Activated CD8-positive, alpha-beta T cell treated with anti-CD3 and anti-CD28 coated beads, Interleukin-2, amount 10 ng/mL, durations not matched to agents 7 days and 5 days (primary cell): ENCODE results near the gene LTBP2. TPM values are rescaled to one million over a fixed set of nuclear protein-coding genes. Genes with fewer than 3 reads are reported as not detected.

Experiments used
- ATAC-seq: fragments of 150-1000 bp; cut with Tn5 transposase; one replicate; pipeline ENCODE4 v1.10.0; 2021; ENCODE audit warnings: moderate library complexity
- CTCF ChIA-PET: fragments of 350-600 bp; sonication (Branson Sonifier 250); formaldehyde crosslinking; loops from one replicate; lab custom pipeline; 2021; ENCODE audit warnings: antibody characterized with exemption; lab: Charles Lee
- POLR2A ChIA-PET: fragments of 350-600 bp; sonication (Branson Sonifier 250); formaldehyde crosslinking; loops from one replicate; lab custom pipeline; 2021; ENCODE audit warnings: antibody characterized with exemption; lab: Charles Lee
- DNase-seq: peaks from one replicate; pipeline ENCODE4 v3.0.0-alpha.2; 2020
- H3K27ac Mint-ChIP-seq: one replicate; pipeline ENCODE4 v1.8.0; 2021; ENCODE audit warnings: mild to moderate bottlenecking, mixed read lengths
- H3K27me3 Mint-ChIP-seq: one replicate; pipeline ENCODE4 v1.8.0; 2021; ENCODE audit warnings: low read depth, mixed read lengths
- H3K36me3 Mint-ChIP-seq: one replicate; pipeline ENCODE4 v1.8.0; 2021; ENCODE audit warnings: low read depth, mixed read lengths
- H3K4me1 Mint-ChIP-seq: one replicate; pipeline ENCODE4 v1.8.0; 2021; ENCODE audit warnings: low read depth, mixed read lengths
- H3K4me3 Mint-ChIP-seq: one replicate; pipeline ENCODE4 v1.8.0; 2021; ENCODE audit warnings: mild to moderate bottlenecking, mixed read lengths
- H3K9me3 Mint-ChIP-seq: one replicate; pipeline ENCODE4 v1.8.0; 2022; ENCODE audit warnings: mixed read lengths; ENCODE audit not compliant: insufficient read depth
- total RNA-seq, 2 experiments: library from RNA; stranded (reverse); gene quantifications; one replicate each; pipeline ENCODE4 v1.2.3, GENCODE V29; 2021

LTBP2 gene
- total RNA-seq, 2 experiments from 2014 or later, result 0.05 to 0.29 TPM

GRCh38 chr14:74500417-74501134 lies 111.5 kb downstream of the LTBP2 start:
- ChIA-PET CTCF (interaction anchor here (1.4 kb wide), 1 partner anchor 14 kb away, joined by 5 read pairs; no protein-coding TSS in a partner anchor), POLR2A (no interaction called here)
- Mint-ChIP-seq H3K27me3 (no peaks in the 10 kb centered on the region), H3K9me3 (no peaks in the 10 kb centered on the region), H3K4me3 (no peak overlapping the region), H3K36me3 (peaks cover 3% of the 10 kb centered on the region), H3K4me1 (peaks cover 10% of the 10 kb centered on the region), H3K27ac (no peak overlapping the region)
- DNase-seq (no peak), ATAC-seq (no peak)

DNA sequence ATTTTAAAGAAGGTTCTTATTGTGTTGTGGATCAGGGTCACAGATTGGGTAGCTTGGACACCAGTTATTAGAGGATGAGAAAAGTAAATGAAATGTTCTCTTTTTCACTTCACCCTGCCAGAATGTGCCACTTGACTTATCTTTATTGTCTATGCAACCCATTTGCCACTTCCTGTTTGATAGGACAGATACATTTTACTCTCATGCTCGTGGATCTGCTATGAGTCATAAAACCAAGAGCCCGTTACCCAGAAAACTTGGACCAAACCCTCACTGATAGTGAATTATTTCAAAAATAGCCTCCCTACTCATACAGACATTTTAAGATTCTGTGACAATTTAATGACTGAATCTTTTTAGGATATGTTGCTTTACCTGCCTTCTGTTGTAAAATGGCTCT lies 116.7 kb downstream of the LTBP2 start:
- no peak overlapping the region for H3K4me3 Mint-ChIP-seq
- H3K27ac Mint-ChIP-seq, result peak overlapping the region; percentile 68
- CTCF ChIA-PET, result interaction anchor here (1.2 kb wide), 1 partner anchor 10 kb away, joined by 3 read pairs; no protein-coding TSS in a partner anchor
- POLR2A ChIA-PET, result no interaction called here
- H3K9me3 Mint-ChIP-seq, result no peaks in the 10 kb centered on the region
- peaks cover 12% of the 10 kb centered on the region for H3K36me3 Mint-ChIP-seq
- no peaks in the 10 kb centered on the region for H3K27me3 Mint-ChIP-seq
- DNase-seq (no peak), ATAC-seq (no peak)
- peaks cover 21% of the 10 kb centered on the region for H3K4me1 Mint-ChIP-seq

- H3K36me3 Mint-ChIP-seq, result peaks cover 12% of the 10 kb centered on the region
- no peak within 1 kb of the TSS for H3K4me3 Mint-ChIP-seq
- ATAC-seq (peak; percentile 96), DNase-seq (peak; percentile 100)
- no peaks in the 10 kb centered on the region for H3K27me3 Mint-ChIP-seq
- ChIA-PET POLR2A (no interaction called here), CTCF (interaction anchor here (0.6 to 2.7 kb wide), 10 partner anchors 8 to 242 kb away, joined by 3 to 7 read pairs (median 4); partner anchors contain the start of gene ABCD4)
- H3K4me1 Mint-ChIP-seq, result peaks cover 30% of the 10 kb centered on the region
- no peaks in the 10 kb centered on the region for H3K9me3 Mint-ChIP-seq
- peak within 1 kb of the TSS; percentile 90 for H3K27ac Mint-ChIP-seq
Observed at GRCh38 chr14:74493343-74494261, 118.4 kb downstream of the LTBP2 start, which contains the start of gene ISCA2. TSS of gene ISCA2 (plus strand) at chr14:74493765. CDS start at chr14:74493775, 10 bp downstream.

DNA sequence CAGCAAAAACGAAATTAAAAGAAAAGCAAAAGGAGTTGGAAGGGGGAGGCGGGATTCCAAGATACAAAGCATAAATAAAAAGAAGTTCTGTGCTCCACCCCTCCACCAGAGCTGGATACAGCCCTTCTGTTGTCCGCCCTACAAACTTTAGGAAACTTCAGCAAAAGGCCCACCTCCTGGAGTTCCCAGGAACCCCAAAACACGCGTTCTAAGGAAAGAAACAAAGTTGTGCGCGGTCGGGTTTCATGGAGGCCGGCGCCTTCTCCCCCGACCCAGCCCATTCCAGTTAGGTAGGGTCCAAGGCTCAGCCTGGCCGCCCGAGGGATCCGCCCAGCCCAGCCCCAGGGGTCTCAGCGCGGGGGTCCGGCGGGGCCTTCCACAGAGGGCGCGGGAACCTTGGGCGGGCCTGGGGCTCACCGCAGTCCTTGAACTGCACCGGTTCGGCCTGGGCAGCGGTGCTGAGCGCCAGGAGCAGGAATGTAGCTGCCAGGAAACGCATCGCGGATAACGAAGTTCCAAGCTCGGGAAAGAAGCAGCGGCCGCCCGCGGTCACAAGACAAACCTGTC lies 119.2 kb downstream of the LTBP2 start, which contains the start of gene NPC2:
Gene NPC2, minus strand, starts transcription at position 530 of the 567 bp plus-strand sequence. Its CDS starts 31 bp downstream, at position 499.
- peak within 1 kb of the TSS; percentile 90 for H3K27ac Mint-ChIP-seq
- CTCF ChIA-PET, result interaction anchor here (0.6 to 2.7 kb wide), 9 partner anchors 10 to 241 kb away, joined by 3 to 7 read pairs (median 4); partner anchors contain the start of gene ABCD4
- POLR2A ChIA-PET, result no interaction called here
- no peaks in the 10 kb centered on the region for H3K27me3 Mint-ChIP-seq
- DNase-seq (peak; percentile 26), ATAC-seq (no peak)
- peaks cover 30% of the 10 kb centered on the region for H3K4me1 Mint-ChIP-seq
- peaks cover 12% of the 10 kb centered on the region for H3K36me3 Mint-ChIP-seq
- H3K9me3 Mint-ChIP-seq, result no peaks in the 10 kb centered on the region
- H3K4me3 Mint-ChIP-seq, result no peak within 1 kb of the TSS

DNA sequence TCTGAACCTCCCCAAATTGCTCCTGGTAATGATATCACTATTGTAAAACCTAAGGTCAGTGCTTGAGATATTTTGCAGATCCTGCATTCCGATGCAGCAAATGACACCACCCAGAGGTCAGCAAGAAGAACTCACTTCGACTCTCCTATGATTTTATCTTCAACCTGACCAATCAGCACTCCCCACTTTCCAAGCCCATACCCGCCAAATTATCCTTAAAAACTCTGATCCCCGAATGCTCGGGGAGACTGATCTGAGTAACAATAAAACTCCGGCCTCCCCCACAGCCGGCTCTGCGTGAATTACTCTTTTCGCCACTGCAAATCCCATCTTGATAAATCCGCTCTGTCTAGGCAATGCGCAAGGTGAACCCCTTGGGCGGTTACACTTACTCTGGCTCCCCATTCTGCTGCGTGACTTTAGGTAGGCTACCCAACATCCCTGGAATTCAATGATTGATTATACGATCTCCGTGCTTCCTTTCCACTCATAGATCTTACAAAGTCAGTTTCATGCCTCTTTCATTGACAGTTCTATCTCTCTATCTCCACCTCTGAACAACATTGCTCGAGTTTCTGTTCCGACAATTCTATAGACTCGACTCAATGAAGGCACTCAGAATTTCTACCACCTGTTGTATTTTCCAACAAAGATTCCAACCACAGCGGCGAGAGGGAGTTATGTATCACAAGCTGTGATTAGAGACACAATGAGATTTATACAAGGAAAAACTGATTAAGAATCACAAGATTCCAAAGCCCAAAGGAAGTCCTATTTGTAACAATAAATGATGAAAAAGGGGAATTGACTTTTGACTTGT lies 119.9 kb downstream of the LTBP2 start:
- Mint-ChIP-seq H3K27me3 (no peaks in the 10 kb centered on the region), H3K27ac (no peak overlapping the region), H3K9me3 (no peaks in the 10 kb centered on the region), H3K4me1 (peaks cover 30% of the 10 kb centered on the region), H3K36me3 (peaks cover 12% of the 10 kb centered on the region), H3K4me3 (no peak overlapping the region)
- no peak for ATAC-seq
- peak; percentile 39 for DNase-seq
- ChIA-PET POLR2A (no interaction called here), CTCF (interaction anchor here (0.7 to 2.7 kb wide), 8 partner anchors 10 to 190 kb away, joined by 3 to 7 read pairs (median 5); partner anchors contain the start of gene ABCD4)

DNA sequence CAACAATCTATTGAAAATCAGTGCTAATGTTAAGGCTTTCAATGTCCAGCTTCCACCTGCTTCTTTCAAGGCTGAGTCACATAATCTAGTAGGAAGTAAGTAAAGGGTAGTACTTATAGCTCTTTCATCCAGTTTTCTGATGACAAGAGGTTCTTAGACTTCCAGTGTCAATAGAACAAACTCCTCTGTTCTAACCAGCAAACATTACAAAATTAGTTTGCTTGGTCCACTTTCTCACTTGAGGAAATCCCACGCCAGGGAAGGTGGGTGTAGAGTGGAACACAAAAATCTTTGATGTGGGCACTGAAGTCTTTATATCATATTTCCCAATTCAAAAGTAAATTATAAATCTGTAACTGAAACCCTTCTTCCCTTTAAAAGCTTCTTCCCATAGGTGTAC lies 121.6 kb downstream of the LTBP2 start:
- Mint-ChIP-seq H3K4me1 (peaks cover 24% of the 10 kb centered on the region), H3K27me3 (no peaks in the 10 kb centered on the region), H3K9me3 (no peaks in the 10 kb centered on the region), H3K27ac (no peak overlapping the region), H3K36me3 (peaks cover 7% of the 10 kb centered on the region), H3K4me3 (no peak overlapping the region)
- DNase-seq (no peak), ATAC-seq (no peak)
- CTCF ChIA-PET, result interaction anchor here (1.2 to 1.8 kb wide), 2 partner anchors 12 to 127 kb away, joined by 4 to 5 read pairs; no protein-coding TSS in a partner anchor
- POLR2A ChIA-PET, result no interaction called here

GRCh38 chr14:74488786-74489397 lies 123.1 kb downstream of the LTBP2 start:
- no peak overlapping the region for H3K4me3 Mint-ChIP-seq
- CTCF ChIA-PET, result interaction anchor here (0.9 kb wide), 1 partner anchor 108 kb away, joined by 3 read pairs; no protein-coding TSS in a partner anchor
- H3K4me1 Mint-ChIP-seq, result peaks cover 9% of the 10 kb centered on the region
- peaks cover 2% of the 10 kb centered on the region for H3K36me3 Mint-ChIP-seq
- H3K27me3 Mint-ChIP-seq, result no peaks in the 10 kb centered on the region
- no peak overlapping the region for H3K27ac Mint-ChIP-seq
- DNase-seq, result no peak
- POLR2A ChIA-PET, result interaction anchor here (0.7 kb wide), 1 partner anchor 9 kb away, joined by 3 read pairs; no protein-coding TSS in a partner anchor
- H3K9me3 Mint-ChIP-seq, result no peaks in the 10 kb centered on the region
- ATAC-seq, result no peak

DNA sequence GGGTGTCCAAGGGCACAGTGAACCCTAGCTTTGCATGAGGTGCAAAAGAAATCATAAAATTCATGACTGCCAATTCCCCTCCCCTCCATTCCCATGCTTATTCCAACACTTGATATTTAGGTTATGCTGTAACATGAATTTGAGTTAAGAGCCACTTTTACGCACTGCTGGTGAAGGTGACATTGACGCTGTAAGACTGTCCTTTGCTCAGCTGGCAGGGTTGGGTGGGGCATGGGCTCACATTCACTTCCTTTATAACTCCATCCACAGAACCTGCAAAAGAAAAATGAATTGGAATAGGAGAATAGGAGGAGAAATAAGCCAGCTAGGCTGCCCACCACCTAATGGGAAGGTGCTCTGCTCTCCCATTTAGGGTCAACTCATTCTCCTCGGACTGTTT lies 125.9 kb downstream of the LTBP2 start:
- no peaks in the 10 kb centered on the region for H3K9me3 Mint-ChIP-seq
- CTCF ChIA-PET, result interaction anchor here (1.0 to 2.1 kb wide), 3 partner anchors 8 to 27 kb away, joined by 3 to 8 read pairs (median 5); no protein-coding TSS in a partner anchor
- POLR2A ChIA-PET, result no interaction called here

DNA sequence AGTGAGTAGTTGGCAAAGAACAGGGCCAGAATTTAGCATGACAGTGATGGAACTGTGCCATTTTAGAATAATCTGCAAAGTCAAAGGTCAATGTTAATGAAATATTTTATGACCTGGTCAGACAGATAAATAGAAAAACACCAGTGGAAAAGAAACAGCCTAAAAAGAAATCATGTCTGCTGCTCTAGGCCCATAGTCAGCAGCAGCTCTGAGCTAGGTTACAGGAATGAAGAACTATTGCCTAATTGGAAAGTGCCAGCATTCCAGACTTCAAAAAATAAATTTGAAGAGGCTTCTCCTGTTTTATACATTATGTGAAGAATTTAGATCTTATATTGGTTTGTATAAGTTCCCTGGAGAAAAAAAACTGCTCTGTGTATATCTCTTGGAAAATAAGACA lies 128.7 kb downstream of the LTBP2 start:
- H3K4me3 Mint-ChIP-seq, result no peak overlapping the region
- no peak for ATAC-seq
- H3K4me1 Mint-ChIP-seq, result no peaks in the 10 kb centered on the region
- no peaks in the 10 kb centered on the region for H3K27me3 Mint-ChIP-seq
- H3K36me3 Mint-ChIP-seq, result peaks cover 6% of the 10 kb centered on the region
- no peak overlapping the region for H3K27ac Mint-ChIP-seq
- no peaks in the 10 kb centered on the region for H3K9me3 Mint-ChIP-seq
- CTCF ChIA-PET, result no interaction called here
- DNase-seq, result no peak
- POLR2A ChIA-PET, result interaction anchor here (0.7 kb wide), 1 partner anchor 112 kb away, joined by 3 read pairs; no protein-coding TSS in a partner anchor

More for the DNA sequence above, 125.9 kb downstream of the LTBP2 start:
- Mint-ChIP-seq H3K27me3 (no peaks in the 10 kb centered on the region), H3K4me3 (no peak overlapping the region), H3K27ac (no peak overlapping the region), H3K4me1 (peaks cover 9% of the 10 kb centered on the region), H3K36me3 (peaks cover 3% of the 10 kb centered on the region)
- DNase-seq, result no peak
- no peak for ATAC-seq

DNA sequence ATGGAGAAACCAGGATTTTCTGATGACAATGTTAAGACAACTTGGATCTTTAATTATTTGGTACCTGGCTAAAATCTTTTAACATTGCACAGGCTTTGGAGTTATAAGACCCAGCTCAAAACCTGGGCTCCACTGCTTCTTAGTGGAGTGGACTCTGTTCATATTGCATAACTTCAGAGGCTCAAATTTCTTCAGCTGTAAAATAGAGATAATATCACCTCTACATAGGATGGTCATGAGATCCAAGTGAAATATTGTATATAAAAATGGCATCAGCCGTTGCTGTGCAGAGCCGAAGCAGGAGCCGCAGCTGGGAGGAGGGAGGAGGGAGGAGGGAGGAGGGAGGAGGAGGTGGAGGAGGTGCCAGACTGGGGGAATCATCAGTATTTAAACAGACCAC lies 129.5 kb downstream of the LTBP2 start:
- H3K4me3 Mint-ChIP-seq, result no peak overlapping the region
- ChIA-PET POLR2A (no interaction called here), CTCF (no interaction called here)
- H3K9me3 Mint-ChIP-seq, result no peaks in the 10 kb centered on the region
- H3K36me3 Mint-ChIP-seq, result peaks cover 6% of the 10 kb centered on the region
- DNase-seq, result no peak
- no peak overlapping the region for H3K27ac Mint-ChIP-seq
- H3K27me3 Mint-ChIP-seq, result no peaks in the 10 kb centered on the region
- H3K4me1 Mint-ChIP-seq, result no peaks in the 10 kb centered on the region
- no peak for ATAC-seq
